Astrocyte (in vitro differentiated cells and primary cell): ENCODE results near the gene DYRK3. TPM values are rescaled to one million over a fixed set of nuclear protein-coding genes. Genes with fewer than 3 reads are reported as not detected.

Experiments used
- DNase-seq: peaks from one replicate; pipeline ENCODE4 v3.0.0-alpha.2; 2010; ENCODE audit warnings: low read depth
- FAIRE-seq: peaks from 2 replicates; lab custom pipeline; 2011; peaks lifted over from hg19 to GRCh38; lab: Jason Lieb, UNC
- H2AFZ ChIP-seq: 2 replicates; pipeline ENCODE4 v1.6.0; 2012; ENCODE audit warnings: low read depth, low read length, inconsistent platforms
- H3K27ac ChIP-seq: 2 replicates; pipeline ENCODE4 v1.5.1; 2011; ENCODE audit warnings: low read depth, low read length, inconsistent platforms
- H3K27me3 ChIP-seq: 2 replicates; pipeline ENCODE4 v1.6.0; 2011; ENCODE audit warnings: low read length, inconsistent platforms; ENCODE audit not compliant: insufficient read depth
- H3K36me3 ChIP-seq: 2 replicates; pipeline ENCODE4 v1.5.1; 2011; ENCODE audit warnings: low read length, inconsistent platforms; ENCODE audit not compliant: insufficient read depth
- H3K4me1 ChIP-seq: 2 replicates; pipeline ENCODE4 v1.5.1; 2011; ENCODE audit warnings: low read length, inconsistent platforms; ENCODE audit not compliant: insufficient read depth
- H3K4me2 ChIP-seq: 2 replicates; pipeline ENCODE4 v1.6.0; 2012; ENCODE audit warnings: low read length, inconsistent platforms
- H3K4me3 ChIP-seq: 2 replicates; pipeline ENCODE4 v1.5.1; 2011; ENCODE audit warnings: low read depth, mild to moderate bottlenecking, low read length, inconsistent platforms; ENCODE audit not compliant: insufficient read depth
- H3K79me2 ChIP-seq: 2 replicates; pipeline ENCODE4 v1.6.0; 2012; ENCODE audit warnings: mild to moderate bottlenecking, low read length, inconsistent platforms; ENCODE audit not compliant: insufficient read depth
- H3K9ac ChIP-seq: 2 replicates; pipeline ENCODE4 v1.6.0; 2012; ENCODE audit warnings: mild to moderate bottlenecking, low read length, inconsistent platforms
- H3K9me3 ChIP-seq: 2 replicates; pipeline ENCODE4 v1.5.1; 2012; ENCODE audit warnings: low read depth, mild to moderate bottlenecking, low read length, inconsistent platforms; ENCODE audit not compliant: insufficient read depth
- H4K20me1 ChIP-seq: 2 replicates; pipeline ENCODE4 v1.6.0; 2012; ENCODE audit warnings: low read length, inconsistent platforms; ENCODE audit not compliant: insufficient read depth
- H3K27ac Mint-ChIP-seq: one replicate; pipeline ENCODE4 v1.8.0; 2021; ENCODE audit warnings: mild to moderate bottlenecking, mixed read lengths; ENCODE audit not compliant: unreplicated experiment
- H3K27me3 Mint-ChIP-seq: one replicate; pipeline ENCODE4 v1.8.0; 2021; ENCODE audit warnings: low read depth, mixed read lengths; ENCODE audit not compliant: unreplicated experiment
- H3K36me3 Mint-ChIP-seq: one replicate; pipeline ENCODE4 v1.8.0; 2021; ENCODE audit warnings: low read depth, mixed read lengths; ENCODE audit not compliant: unreplicated experiment
- H3K4me1 Mint-ChIP-seq: one replicate; pipeline ENCODE4 v1.8.0; 2021; ENCODE audit warnings: low read depth, mixed read lengths; ENCODE audit not compliant: unreplicated experiment
- H3K4me3 Mint-ChIP-seq: one replicate; pipeline ENCODE4 v1.8.0; 2021; ENCODE audit warnings: mild to moderate bottlenecking, moderate library complexity, mixed read lengths; ENCODE audit not compliant: unreplicated experiment
- H3K9me3 Mint-ChIP-seq: one replicate; pipeline ENCODE4 v1.8.0; 2021; ENCODE audit warnings: mild to moderate bottlenecking, mixed read lengths; ENCODE audit not compliant: unreplicated experiment
- EZH2 ChIP-seq: IDR thresholded peaks from 2 replicates; pipeline ENCODE4 v1.6.1; 2012; ENCODE audit warnings: mild to moderate bottlenecking, low read length, inconsistent platforms; ENCODE audit not compliant: insufficient read depth
- total RNA-seq: library from RNA; stranded (reverse); gene quantifications from 2 replicates; pipeline ENCODE4 v1.2.1, GENCODE V29; 2021
- TF ChIP-seq, protein P1 (sequence below): IDR thresholded peaks from 2 replicates; pipeline ENCODE4 v1.5.1; 2011; ENCODE audit warnings: low read depth, mild to moderate bottlenecking, inconsistent platforms, low read length, moderate library complexity; ENCODE audit not compliant: insufficient read depth

DYRK3 gene
- total RNA-seq, 1 donor from 2014 or later, result 8.2 TPM

DNA sequence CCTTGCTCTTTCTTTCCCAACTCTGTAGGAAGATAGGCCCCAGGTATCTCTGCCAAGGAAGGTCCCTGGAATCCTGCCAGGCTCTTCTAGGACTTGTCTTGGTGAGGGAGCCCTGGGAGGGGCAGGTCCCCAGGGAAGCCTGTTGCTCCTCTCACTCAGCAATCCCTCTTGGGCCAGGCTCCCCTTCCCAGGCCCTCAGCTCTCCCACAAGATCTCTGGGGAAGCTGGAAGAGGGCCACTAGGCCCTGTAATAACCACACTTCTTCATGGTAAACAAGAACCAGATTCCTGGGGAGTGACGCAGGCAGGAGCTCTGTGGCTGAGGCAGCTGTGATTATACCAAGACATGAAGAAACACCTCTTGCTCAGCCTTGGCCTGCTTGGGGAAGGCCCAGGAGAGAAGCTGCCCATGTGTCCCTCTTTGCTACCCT is 39.4 kb downstream of the DYRK3 start:
- DNase-seq (peak; percentile 100), FAIRE-seq (peak; percentile 82)
- no peaks in the 10 kb centered on the region for H4K20me1 ChIP-seq
- peaks cover 1% of the 10 kb centered on the region for H3K9me3 Mint-ChIP-seq
- H3K27me3 Mint-ChIP-seq, result peaks cover 17% of the 10 kb centered on the region
- H3K4me1 ChIP-seq, result peaks cover 17% of the 10 kb centered on the region
- H3K4me2 ChIP-seq, result peak overlapping the region; percentile 62
- H3K36me3 ChIP-seq, result no peaks in the 10 kb centered on the region
- H3K4me3 ChIP-seq, result no peak overlapping the region
- no peaks in the 10 kb centered on the region for H3K27me3 ChIP-seq
- H3K9me3 ChIP-seq, result no peaks in the 10 kb centered on the region
- peaks cover 2% of the 10 kb centered on the region for H3K36me3 Mint-ChIP-seq
- no peaks in the 10 kb centered on the region for H3K79me2 ChIP-seq
- no peak overlapping the region for H3K4me3 Mint-ChIP-seq
- peak overlapping the region; percentile 8 for H2AFZ ChIP-seq
- no peak for TF ChIP-seq EZH2
- TF ChIP-seq, protein P1, sequence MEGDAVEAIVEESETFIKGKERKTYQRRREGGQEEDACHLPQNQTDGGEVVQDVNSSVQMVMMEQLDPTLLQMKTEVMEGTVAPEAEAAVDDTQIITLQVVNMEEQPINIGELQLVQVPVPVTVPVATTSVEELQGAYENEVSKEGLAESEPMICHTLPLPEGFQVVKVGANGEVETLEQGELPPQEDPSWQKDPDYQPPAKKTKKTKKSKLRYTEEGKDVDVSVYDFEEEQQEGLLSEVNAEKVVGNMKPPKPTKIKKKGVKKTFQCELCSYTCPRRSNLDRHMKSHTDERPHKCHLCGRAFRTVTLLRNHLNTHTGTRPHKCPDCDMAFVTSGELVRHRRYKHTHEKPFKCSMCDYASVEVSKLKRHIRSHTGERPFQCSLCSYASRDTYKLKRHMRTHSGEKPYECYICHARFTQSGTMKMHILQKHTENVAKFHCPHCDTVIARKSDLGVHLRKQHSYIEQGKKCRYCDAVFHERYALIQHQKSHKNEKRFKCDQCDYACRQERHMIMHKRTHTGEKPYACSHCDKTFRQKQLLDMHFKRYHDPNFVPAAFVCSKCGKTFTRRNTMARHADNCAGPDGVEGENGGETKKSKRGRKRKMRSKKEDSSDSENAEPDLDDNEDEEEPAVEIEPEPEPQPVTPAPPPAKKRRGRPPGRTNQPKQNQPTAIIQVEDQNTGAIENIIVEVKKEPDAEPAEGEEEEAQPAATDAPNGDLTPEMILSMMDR, result no peak
- H3K27ac ChIP-seq, result peak overlapping the region; percentile 77
- peak overlapping the region; percentile 45 for H3K9ac ChIP-seq
- peak overlapping the region; percentile 87 for H3K27ac Mint-ChIP-seq
- H3K4me1 Mint-ChIP-seq, result peaks cover 13% of the 10 kb centered on the region

DNA sequence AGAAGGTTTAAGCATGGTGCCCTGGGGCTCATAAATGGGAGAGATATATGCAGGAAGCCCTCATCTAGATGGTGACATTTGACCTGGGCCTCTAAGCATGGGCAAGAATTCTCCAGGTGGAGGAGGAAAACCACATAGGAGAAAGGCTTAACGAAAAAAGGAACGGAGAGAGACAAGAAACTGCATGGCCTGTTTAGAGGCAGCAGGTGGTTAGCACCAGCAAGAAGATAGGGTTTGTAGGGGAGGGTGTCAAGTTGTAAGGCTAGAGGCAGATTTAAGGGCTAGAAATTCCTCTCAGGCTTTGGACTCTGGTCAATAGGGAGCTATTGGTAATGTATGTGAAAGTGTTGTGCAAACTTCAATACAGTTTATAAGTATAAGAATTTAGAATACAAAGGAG is 41.2 kb downstream of the DYRK3 start:
- H3K4me3 Mint-ChIP-seq, result no peak overlapping the region
- no peaks in the 10 kb centered on the region for H3K27me3 ChIP-seq
- no peaks in the 10 kb centered on the region for H3K36me3 ChIP-seq
- no peak overlapping the region for H3K27ac ChIP-seq
- peaks cover 1% of the 10 kb centered on the region for H3K9me3 Mint-ChIP-seq
- H3K4me1 ChIP-seq, result peaks cover 17% of the 10 kb centered on the region
- H3K4me3 ChIP-seq, result no peak overlapping the region
- H3K4me2 ChIP-seq, result no peak overlapping the region
- DNase-seq (no peak), FAIRE-seq (no peak)
- H2AFZ ChIP-seq, result no peak overlapping the region
- peaks cover 2% of the 10 kb centered on the region for H3K36me3 Mint-ChIP-seq
- H3K9ac ChIP-seq, result no peak overlapping the region
- peaks cover 13% of the 10 kb centered on the region for H3K4me1 Mint-ChIP-seq
- TF ChIP-seq, protein P1, result no peak
- TF ChIP-seq EZH2, result no peak
- H3K79me2 ChIP-seq, result no peaks in the 10 kb centered on the region
- H3K27me3 Mint-ChIP-seq, result peaks cover 15% of the 10 kb centered on the region
- H4K20me1 ChIP-seq, result no peaks in the 10 kb centered on the region
- no peaks in the 10 kb centered on the region for H3K9me3 ChIP-seq
- H3K27ac Mint-ChIP-seq, result no peak overlapping the region

DNA sequence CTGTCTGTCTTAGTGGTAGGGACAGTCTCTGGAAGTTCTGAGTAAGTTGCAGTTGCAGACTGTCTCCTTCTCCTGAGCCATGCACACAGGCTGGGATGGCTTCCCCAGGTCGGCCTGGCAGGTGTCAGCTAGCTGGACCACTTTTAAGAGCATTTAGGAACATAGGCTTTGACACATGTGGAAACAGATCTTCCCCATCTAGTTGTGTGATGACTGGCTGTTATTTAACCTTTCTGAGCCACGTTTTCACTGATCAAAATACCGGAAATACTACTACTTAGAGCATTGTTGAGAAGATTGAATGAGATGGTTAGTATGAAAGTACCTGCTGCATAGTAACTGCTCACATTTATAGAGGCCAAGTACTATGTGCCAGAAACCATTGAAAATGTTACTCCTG is 43.2 kb downstream of the DYRK3 start:
- peaks cover 13% of the 10 kb centered on the region for H3K4me1 Mint-ChIP-seq
- no peaks in the 10 kb centered on the region for H3K36me3 ChIP-seq

More for the DNA sequence above, 43.2 kb downstream of the DYRK3 start:
- Mint-ChIP-seq H3K27me3 (peaks cover 25% of the 10 kb centered on the region), H3K27ac (no peak overlapping the region), H3K9me3 (peaks cover 1% of the 10 kb centered on the region), H3K4me3 (no peak overlapping the region), H3K36me3 (peaks cover 2% of the 10 kb centered on the region)
- no peak for FAIRE-seq
- Histone ChIP-seq H3K27ac (no peak overlapping the region), H2AFZ (no peak overlapping the region), H3K27me3 (peaks cover 4% of the 10 kb centered on the region), H3K4me3 (no peak overlapping the region), H3K9ac (no peak overlapping the region), H3K79me2 (no peaks in the 10 kb centered on the region), H3K4me1 (peaks cover 17% of the 10 kb centered on the region), H4K20me1 (no peaks in the 10 kb centered on the region), H3K4me2 (no peak overlapping the region), H3K9me3 (no peaks in the 10 kb centered on the region)
- no peak for DNase-seq
- TF ChIP-seq EZH2, result no peak
- TF ChIP-seq, protein P1, result no peak
